ENCODE results near the gene SLC66A2. TPM values are rescaled to one million over a fixed set of nuclear protein-coding genes. Genes with fewer than 3 reads are reported as not detected.

The SLC66A2 gene
- total and polyA plus RNA-seq, 8 donors, result 18.1 to 148 (median 24.4) TPM

GRCh38 chr18:79904357-79905147 is 46.9 kb downstream of the SLC66A2 start:
- intact Hi-C loops (cut with DNase I; ENCODE audit: low total_unique reads), result no loop called here
- H3K9me3 ChIP-seq, result peaks cover 3 to 30% (median 8%) of the 10 kb centered on the region in 4 donors
- TF ChIP-seq EP300 (IDR thresholded peaks at IDR 0.05), result no peak
- no peak for TF ChIP-seq POLR2A (IDR thresholded peaks at IDR 0.05)
- TF ChIP-seq CTCF (IDR thresholded peaks at IDR 0.05), result no peak
- TF ChIP-seq POLR2AphosphoS5 (IDR thresholded peaks at IDR 0.05), result no peak
- no peaks in the 10 kb centered on the region for H3K4me1 ChIP-seq
- H3K27ac ChIP-seq, result no peak overlapping the region
- peaks cover 16 to 49% (median 37%) of the 10 kb centered on the region in 4 donors for H3K36me3 ChIP-seq
- H3K4me3 ChIP-seq, result no peak overlapping the region
- H3K27me3 ChIP-seq, result no peaks in the 10 kb centered on the region
- peak in 1 of 2 donors; percentile 11 for DNase-seq
- 92 to 97% (median 96%) methylated on average over 20 to 27 of the region's 27 CpGs for WGBS, 5 donors

- TF ChIP-seq POLR2AphosphoS5 (IDR thresholded peaks at IDR 0.05) (no peak), POLR2A (IDR thresholded peaks at IDR 0.05) (no peak), EP300 (IDR thresholded peaks at IDR 0.05) (no peak), CTCF (IDR thresholded peaks at IDR 0.05) (no peak)
- no peaks in the 10 kb centered on the region for H3K4me1 ChIP-seq
- peaks cover 16 to 49% (median 31%) of the 10 kb centered on the region in 4 donors for H3K36me3 ChIP-seq
- H3K27ac ChIP-seq, result no peak overlapping the region
- H3K9me3 ChIP-seq, result peaks cover 9 to 37% (median 15%) of the 10 kb centered on the region in 4 donors
- 90 to 96% (median 95%) methylated on average over 2 to 25 of the region's 25 CpGs for WGBS, 5 donors
- peak in 1 of 2 donors; percentile 3 for DNase-seq
- H3K27me3 ChIP-seq, result no peaks in the 10 kb centered on the region
- H3K4me3 ChIP-seq, result no peak overlapping the region
- intact Hi-C loops (cut with DNase I; ENCODE audit: low total_unique reads), result no loop called here
These were observed 47.6 kb downstream of the SLC66A2 start for GRCh38 chr18:79903787-79904356.

GRCh38 chr18:79903071-79903635 is 48.3 kb downstream of the SLC66A2 start:
- WGBS, 5 donors, result 94 to 98% (median 96%) methylated on average over 20 to 28 of the region's 28 CpGs

More at GRCh38 chr18:79903071-79903635, 48.3 kb downstream of the SLC66A2 start:
- Histone ChIP-seq H3K27me3 (no peaks in the 10 kb centered on the region), H3K36me3 (peaks cover 16 to 47% (median 30%) of the 10 kb centered on the region in 4 donors), H3K4me3 (no peak overlapping the region), H3K9me3 (peaks cover 14 to 44% (median 20%) of the 10 kb centered on the region in 4 donors), H3K27ac (no peak overlapping the region), H3K4me1 (no peaks in the 10 kb centered on the region)
- no peak for TF ChIP-seq POLR2AphosphoS5 (IDR thresholded peaks at IDR 0.05)
- TF ChIP-seq CTCF (IDR thresholded peaks at IDR 0.05), result no peak
- TF ChIP-seq EP300 (IDR thresholded peaks at IDR 0.05), result no peak
- no peak for TF ChIP-seq POLR2A (IDR thresholded peaks at IDR 0.05)
- intact Hi-C loops (cut with DNase I; ENCODE audit: low total_unique reads), result no loop called here
- no peak for DNase-seq

All from stomach (tissue), 9 donors.